Gastroesophageal sphincter (tissue), 4 donors: ENCODE measurements around the gene MAGEA8. TPM values are rescaled to one million over a fixed set of nuclear protein-coding genes. Genes with fewer than 3 reads are reported as not detected.

ENCODE experiments used
- ATAC-seq: fragments of 150-250 bp; one replicate; pipeline ENCODE4 v1.9.1; 2016; ENCODE audit warnings: mild to moderate bottlenecking, moderate library complexity
- H3K27ac ChIP-seq, 4 donors: fragments of 200-600 bp; sonication (generic) in 3 of 4; 1 replicate in 3 of 4; 2 replicates in 1 of 4; pipeline ENCODE4 v1.5.1; 2016 to 2019
- H3K27me3 ChIP-seq: fragments of 200-600 bp; sonication (generic); one replicate; pipeline ENCODE4 v1.5.1; 2019
- H3K36me3 ChIP-seq, 2 donors: fragments of 200-600 bp; sonication (generic); one replicate each; pipeline ENCODE4 v1.5.1; 2019; ENCODE audit warnings: control low read depth in 1 of 2
- H3K4me1 ChIP-seq, 3 donors: fragments of 200-600 bp; sonication (generic); 1 replicate in 2 of 3; 2 replicates in 1 of 3; pipeline ENCODE4 v1.5.1; 2016 to 2019; ENCODE audit warnings: control low read depth in 2 of 3
- H3K4me3 ChIP-seq, 2 donors: fragments of 200-600 bp; sonication (generic); one replicate each; pipeline ENCODE4 v1.5.1; 2019; ENCODE audit warnings: mild to moderate bottlenecking in 1 of 2, moderate library complexity in 1 of 2
- H3K9me3 ChIP-seq, 3 donors: fragments of 200-600 bp; sonication (generic); one replicate each; pipeline ENCODE4 v1.5.1; 2017 to 2019; ENCODE audit warnings: control low read depth in 2 of 3
- EP300 ChIP-seq: sonication (generic); formaldehyde crosslinking; IDR thresholded peaks from one replicate; pipeline ENCODE4 v1.6.1; 2017; ENCODE audit warnings: antibody characterized with exemption, mild to moderate bottlenecking
- POLR2A ChIP-seq, 2 donors: fragments of 450-650 bp; IDR thresholded peaks; one replicate each; pipeline ENCODE4 v1.6.1; 2017; ENCODE audit warnings: antibody characterized with exemption in 2 of 2, mild to moderate bottlenecking in 2 of 2, moderate library complexity in 1 of 2
- POLR2AphosphoS5 ChIP-seq: sonication (generic); formaldehyde crosslinking; IDR thresholded peaks from one replicate; pipeline ENCODE4 v1.6.1; 2017; ENCODE audit warnings: antibody characterized with exemption
- WGBS, 2 donors: methylation state at CpG; one replicate each; pipeline ENCODE4 v1.1.5; 2018; ENCODE audit warnings: low coverage in 1 of 2; 5-methylcytosine and 5-hydroxymethylcytosine counted together
- total RNA-seq, 4 donors: library from RNA; depleted of rRNA; stranded (reverse); fragments of >200 nt; gene quantifications; one replicate each; pipeline ENCODE4 v1.1.0, GENCODE V29; 2016
- TF ChIP-seq, protein P1 (sequence below), 4 experiments: fragments of 200-600 bp in 2 of 4; fragments of 450-650 bp in 2 of 4; sonication (generic) in 1 of 4; IDR thresholded peaks; one replicate each; pipeline ENCODE4 v1.5.1; 2017 to 2019; ENCODE audit warnings: antibody characterized with exemption in 4 of 4, mild to moderate bottlenecking in 2 of 4, moderate library complexity in 2 of 4

The MAGEA8 gene
- total RNA-seq, 4 donors from 2014 or later = not detected

GRCh38 chrX:149841929-149842328 lies 39.1 kb upstream of the MAGEA8 start:
- TF ChIP-seq POLR2AphosphoS5 (no peak), POLR2A (IDR thresholded peaks at IDR 0.05) (no peak), EP300 (no peak)
- TF ChIP-seq, protein P1, sequence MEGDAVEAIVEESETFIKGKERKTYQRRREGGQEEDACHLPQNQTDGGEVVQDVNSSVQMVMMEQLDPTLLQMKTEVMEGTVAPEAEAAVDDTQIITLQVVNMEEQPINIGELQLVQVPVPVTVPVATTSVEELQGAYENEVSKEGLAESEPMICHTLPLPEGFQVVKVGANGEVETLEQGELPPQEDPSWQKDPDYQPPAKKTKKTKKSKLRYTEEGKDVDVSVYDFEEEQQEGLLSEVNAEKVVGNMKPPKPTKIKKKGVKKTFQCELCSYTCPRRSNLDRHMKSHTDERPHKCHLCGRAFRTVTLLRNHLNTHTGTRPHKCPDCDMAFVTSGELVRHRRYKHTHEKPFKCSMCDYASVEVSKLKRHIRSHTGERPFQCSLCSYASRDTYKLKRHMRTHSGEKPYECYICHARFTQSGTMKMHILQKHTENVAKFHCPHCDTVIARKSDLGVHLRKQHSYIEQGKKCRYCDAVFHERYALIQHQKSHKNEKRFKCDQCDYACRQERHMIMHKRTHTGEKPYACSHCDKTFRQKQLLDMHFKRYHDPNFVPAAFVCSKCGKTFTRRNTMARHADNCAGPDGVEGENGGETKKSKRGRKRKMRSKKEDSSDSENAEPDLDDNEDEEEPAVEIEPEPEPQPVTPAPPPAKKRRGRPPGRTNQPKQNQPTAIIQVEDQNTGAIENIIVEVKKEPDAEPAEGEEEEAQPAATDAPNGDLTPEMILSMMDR (IDR thresholded peaks at IDR 0.05) = no peak
- Histone ChIP-seq H3K27ac (no peak overlapping the region), H3K9me3 (no peaks in the 10 kb centered on the region), H3K36me3 (no peaks in the 10 kb centered on the region), H3K4me1 (no peaks in the 10 kb centered on the region), H3K27me3 (no peaks in the 10 kb centered on the region), H3K4me3 (no peak overlapping the region)
- 79 to 93% methylated on average over 2 of the region's 2 CpGs for WGBS, 2 donors
- ATAC-seq = no peak

GRCh38 chrX:149845385-149845784 lies 35.6 kb upstream of the MAGEA8 start:
- Histone ChIP-seq H3K4me1 (no peaks in the 10 kb centered on the region), H3K9me3 (no peaks in the 10 kb centered on the region), H3K36me3 (no peaks in the 10 kb centered on the region), H3K4me3 (no peak overlapping the region), H3K27me3 (no peaks in the 10 kb centered on the region), H3K27ac (no peak overlapping the region)
- no peak for TF ChIP-seq EP300
- TF ChIP-seq POLR2A (IDR thresholded peaks at IDR 0.05) = no peak
- no peak for TF ChIP-seq POLR2AphosphoS5
- TF ChIP-seq, protein P1 (IDR thresholded peaks at IDR 0.05) = no peak
- 33% methylated on average over 1 of the region's 1 CpG; no CpG with 5 or more reads in 1 of the 2 donors for WGBS, 2 donors
- no peak for ATAC-seq

DNA sequence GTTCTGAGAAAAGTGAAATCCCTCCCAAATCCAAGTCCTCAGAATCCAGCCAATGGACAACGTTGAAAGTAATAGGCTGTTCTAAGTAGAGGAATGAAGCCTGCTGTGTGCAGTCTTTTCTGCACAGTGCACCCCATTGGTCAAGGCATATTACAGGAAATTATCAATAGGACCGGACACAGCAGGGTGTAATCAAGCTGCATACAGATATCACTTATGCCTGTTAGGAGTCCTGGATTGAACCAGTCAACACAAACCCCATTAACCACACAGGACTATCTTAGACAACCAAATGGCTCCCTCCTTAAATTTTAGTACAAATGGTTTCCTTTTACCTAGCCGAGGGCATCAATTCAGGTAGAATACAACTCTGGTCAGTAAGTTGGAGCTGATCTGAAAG lies 34.2 kb upstream of the MAGEA8 start:
- Histone ChIP-seq H3K36me3 (no peaks in the 10 kb centered on the region), H3K9me3 (no peaks in the 10 kb centered on the region), H3K4me3 (no peak overlapping the region), H3K27ac (no peak overlapping the region), H3K4me1 (no peaks in the 10 kb centered on the region), H3K27me3 (no peaks in the 10 kb centered on the region)
- ATAC-seq = no peak
- 74% methylated on average over 3 of the region's 3 CpGs; no CpG with 5 or more reads in 1 of the 2 donors for WGBS, 2 donors
- TF ChIP-seq POLR2A (IDR thresholded peaks at IDR 0.05) (no peak), EP300 (no peak), POLR2AphosphoS5 (no peak)
- TF ChIP-seq, protein P1 (IDR thresholded peaks at IDR 0.05) = no peak

DNA sequence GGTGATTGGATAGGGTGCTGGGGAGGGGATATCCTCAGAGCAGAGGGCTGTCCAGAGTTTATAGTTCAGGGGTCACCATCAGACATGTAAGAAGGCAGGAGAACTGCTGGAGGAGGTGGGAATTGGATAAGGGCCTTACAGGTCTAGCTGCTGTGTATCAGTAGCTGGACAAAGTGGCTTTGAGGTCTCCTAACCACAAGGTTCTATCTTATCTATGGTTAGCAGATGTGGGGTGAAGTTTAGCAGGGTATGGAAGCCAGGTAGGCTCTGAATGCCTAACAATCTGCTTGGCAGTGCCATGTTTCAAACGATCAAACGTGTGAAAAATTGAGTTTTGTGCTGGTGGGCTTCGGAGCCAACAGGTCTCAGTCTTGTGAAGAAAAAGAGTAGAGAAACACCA lies 32.1 kb upstream of the MAGEA8 start:
- Histone ChIP-seq H3K4me1 (no peaks in the 10 kb centered on the region), H3K27me3 (no peaks in the 10 kb centered on the region), H3K27ac (no peak overlapping the region), H3K36me3 (no peaks in the 10 kb centered on the region), H3K9me3 (no peaks in the 10 kb centered on the region), H3K4me3 (no peak overlapping the region)
- WGBS, 2 donors = 85 to 100% methylated on average over 3 of the region's 3 CpGs
- TF ChIP-seq POLR2AphosphoS5 = no peak
- no peak for TF ChIP-seq EP300
- TF ChIP-seq, protein P1 (IDR thresholded peaks at IDR 0.05) = no peak
- TF ChIP-seq POLR2A (IDR thresholded peaks at IDR 0.05) = no peak
- no peak for ATAC-seq

- Histone ChIP-seq H3K9me3 (no peaks in the 10 kb centered on the region), H3K27me3 (no peaks in the 10 kb centered on the region), H3K36me3 (no peaks in the 10 kb centered on the region), H3K27ac (no peak overlapping the region), H3K4me3 (no peak overlapping the region), H3K4me1 (no peaks in the 10 kb centered on the region)
- TF ChIP-seq EP300 (no peak), POLR2A (IDR thresholded peaks at IDR 0.05) (no peak), POLR2AphosphoS5 (no peak)
- TF ChIP-seq, protein P1 (IDR thresholded peaks at IDR 0.05) = no peak
- ATAC-seq = no peak
- WGBS, 2 donors = 63 to 78% methylated on average over 2 of the region's 2 CpGs
These were observed 31.2 kb upstream of the MAGEA8 start for GRCh38 chrX:149849787-149850186.
